Measurements from ENCODE around the gene AP4M1. TPM values are rescaled to one million over a fixed set of nuclear protein-coding genes. Genes with fewer than 3 reads are reported as not detected.
A peak's percentile ranks its signal among the peaks of the same experiment; 100 is the strongest.

Gene AP4M1
- total and polyA plus RNA-seq, 9 of the 15 experiments (the other 6 are each of a cell fraction or from before 2014, with no cell fraction given): 1.3 to 30.9 (median 14.1) TPM

- no peak for TF ChIP-seq ZNF134 (CRISPR knock-in tag; conservative IDR thresholded peaks at IDR 0.05)
- TF ChIP-seq RREB1 (CRISPR knock-in tag; IDR thresholded peaks at IDR 0.05): 0 out of 2 replicates have a peak, but pooled peaks have one; percentile 60
- no peak for TF ChIP-seq ZNF224 (CRISPR knock-in tag; IDR thresholded peaks at IDR 0.05)
- TF ChIP-seq ZNF354B (CRISPR knock-in tag; IDR thresholded peaks at IDR 0.05): no peak
- TF ChIP-seq THRAP3 (IDR thresholded peaks at IDR 0.05; ENCODE audit: borderline replicate concordance): no peak; the same call in 1 of the 2 replicates
- TF ChIP-seq ZNF175 (CRISPR knock-in tag; IDR thresholded peaks at IDR 0.05; ENCODE audit: low read depth): no peak; the same call in 1 of the 2 replicates
- peak; percentile 37 for TF ChIP-seq RBM25 (IDR thresholded peaks at IDR 0.05; ENCODE audit: low read depth, low read length, severe bottlenecking)
- TF ChIP-seq MCM2 (IDR thresholded peaks at IDR 0.05; ENCODE audit: low read depth): no peak
- TF ChIP-seq BRD9 (IDR thresholded peaks at IDR 0.05; ENCODE audit: low read depth, partially characterized antibody): peak; percentile 22
- no peak for TF ChIP-seq STAT5B (CRISPR knock-in tag; IDR thresholded peaks at IDR 0.05)
- no peak for TF ChIP-seq MCM3 (IDR thresholded peaks at IDR 0.05)
- TF ChIP-seq HNRNPK (IDR thresholded peaks at IDR 0.05; ENCODE audit: low read depth, low read length, poor library complexity, severe bottlenecking): no peak
- no peak for TF ChIP-seq ZNF140 (CRISPR knock-in tag; IDR thresholded peaks at IDR 0.05)
- TF ChIP-seq ETV1 (tag; conservative IDR thresholded peaks at IDR 0.05; ENCODE audit: low read depth): peak; percentile 56; the same call in 1 of the 2 replicates
- TF ChIP-seq ZBTB1 (CRISPR knock-in tag; IDR thresholded peaks at IDR 0.05; ENCODE audit: borderline replicate concordance, low read depth): peak; percentile 81
- TF ChIP-seq HIVEP1 (CRISPR knock-in tag; IDR thresholded peaks at IDR 0.05): peak; percentile 86; the same call in 1 of the 2 replicates
- peak; percentile 97 for TF ChIP-seq BMI1 (IDR thresholded peaks at IDR 0.05; ENCODE audit: low read length)
- TF ChIP-seq ZNF197 (CRISPR knock-in tag; IDR thresholded peaks at IDR 0.05; ENCODE audit: low read depth): no peak
- no peak for TF ChIP-seq ZBTB49 (CRISPR knock-in tag; IDR thresholded peaks at IDR 0.05; ENCODE audit: borderline replicate concordance)
- TF ChIP-seq KDM2B (CRISPR knock-in tag; IDR thresholded peaks at IDR 0.05): no peak
Measured at GRCh38 chr7:100119072-100119969, 17.9 kb downstream of the AP4M1 start, which contains the start of the genes CNPY4 and TAF6 (continued).

Measured in K562 (cell line).